ENCODE data around the gene SH3PXD2A.

SH3PXD2A gene

DNA sequence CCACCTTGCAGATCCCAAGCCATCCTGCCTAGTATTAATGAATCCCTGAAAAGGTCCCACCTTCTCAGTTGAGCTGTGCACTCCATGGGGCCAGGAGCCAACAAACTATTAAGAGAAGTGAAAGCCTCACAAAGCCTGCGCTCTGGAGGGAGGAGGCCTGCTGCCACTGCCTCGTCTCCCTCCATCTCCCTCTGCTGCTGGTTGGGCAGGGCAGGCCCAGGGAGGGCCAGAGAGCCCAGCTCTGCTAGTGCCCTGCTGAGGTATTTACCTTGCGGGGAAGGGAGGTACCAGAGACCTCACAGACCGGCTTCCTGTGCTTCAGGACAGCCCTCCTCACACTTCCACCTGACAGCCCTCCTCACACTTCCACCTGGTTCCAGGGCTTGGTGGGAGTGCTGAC lies 171.5 kb downstream of the SH3PXD2A start:
- TF ChIP-seq, protein P1, sequence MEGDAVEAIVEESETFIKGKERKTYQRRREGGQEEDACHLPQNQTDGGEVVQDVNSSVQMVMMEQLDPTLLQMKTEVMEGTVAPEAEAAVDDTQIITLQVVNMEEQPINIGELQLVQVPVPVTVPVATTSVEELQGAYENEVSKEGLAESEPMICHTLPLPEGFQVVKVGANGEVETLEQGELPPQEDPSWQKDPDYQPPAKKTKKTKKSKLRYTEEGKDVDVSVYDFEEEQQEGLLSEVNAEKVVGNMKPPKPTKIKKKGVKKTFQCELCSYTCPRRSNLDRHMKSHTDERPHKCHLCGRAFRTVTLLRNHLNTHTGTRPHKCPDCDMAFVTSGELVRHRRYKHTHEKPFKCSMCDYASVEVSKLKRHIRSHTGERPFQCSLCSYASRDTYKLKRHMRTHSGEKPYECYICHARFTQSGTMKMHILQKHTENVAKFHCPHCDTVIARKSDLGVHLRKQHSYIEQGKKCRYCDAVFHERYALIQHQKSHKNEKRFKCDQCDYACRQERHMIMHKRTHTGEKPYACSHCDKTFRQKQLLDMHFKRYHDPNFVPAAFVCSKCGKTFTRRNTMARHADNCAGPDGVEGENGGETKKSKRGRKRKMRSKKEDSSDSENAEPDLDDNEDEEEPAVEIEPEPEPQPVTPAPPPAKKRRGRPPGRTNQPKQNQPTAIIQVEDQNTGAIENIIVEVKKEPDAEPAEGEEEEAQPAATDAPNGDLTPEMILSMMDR (IDR thresholded peaks at IDR 0.05) = no peak
- H3K4me2 ChIP-seq (ENCODE audit: low read length) = no peak overlapping the region
- no peak overlapping the region for H3K4me3 ChIP-seq (ENCODE audit: low read depth, low read length)
- no peaks in the 10 kb centered on the region for H3K4me1 ChIP-seq
- H3K36me3 ChIP-seq (ENCODE audit: control insufficient read depth, insufficient read depth, low read length) = no peaks in the 10 kb centered on the region
- no peaks in the 10 kb centered on the region for H3K79me2 ChIP-seq
- H2AFZ ChIP-seq = no peak overlapping the region
- H3K27me3 ChIP-seq (ENCODE audit: control insufficient read depth, insufficient read depth, low read length) = no peaks in the 10 kb centered on the region
- H3K9ac ChIP-seq = no peak overlapping the region
- H3K27ac ChIP-seq = no peak overlapping the region
- H3K9me3 ChIP-seq (ENCODE audit: control insufficient read depth, low read length) = no peaks in the 10 kb centered on the region

DNA sequence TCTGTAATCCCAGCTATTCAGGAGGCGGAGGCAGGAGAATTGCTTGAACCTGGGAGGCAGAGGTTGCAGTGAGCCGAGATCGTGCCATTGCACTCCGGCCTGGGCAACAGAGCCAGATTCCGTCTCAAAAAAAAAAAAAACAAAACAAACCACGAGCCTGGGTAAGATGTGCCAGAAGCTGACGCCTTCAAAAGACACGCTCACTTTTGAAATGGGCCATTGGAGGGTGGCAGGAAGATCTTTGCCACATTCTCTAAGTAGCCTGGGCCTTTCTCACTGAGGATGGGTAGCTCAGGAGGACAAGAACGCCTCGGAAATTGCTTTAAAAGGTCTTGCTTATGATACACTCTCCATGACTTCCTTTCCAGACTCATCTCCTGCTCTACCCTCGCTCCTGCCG lies 172.7 kb downstream of the SH3PXD2A start:
- Histone ChIP-seq H2AFZ (no peak overlapping the region), H3K9ac (no peak overlapping the region), H3K4me3 (ENCODE audit: low read depth, low read length) (no peak overlapping the region), H3K36me3 (ENCODE audit: control insufficient read depth, insufficient read depth, low read length) (no peaks in the 10 kb centered on the region), H3K4me2 (ENCODE audit: low read length) (no peak overlapping the region), H3K9me3 (ENCODE audit: control insufficient read depth, low read length) (no peaks in the 10 kb centered on the region), H3K79me2 (no peaks in the 10 kb centered on the region), H3K4me1 (no peaks in the 10 kb centered on the region), H3K27ac (no peak overlapping the region), H3K27me3 (ENCODE audit: control insufficient read depth, insufficient read depth, low read length) (no peaks in the 10 kb centered on the region)
- TF ChIP-seq, protein P1 (IDR thresholded peaks at IDR 0.05) = no peak

DNA sequence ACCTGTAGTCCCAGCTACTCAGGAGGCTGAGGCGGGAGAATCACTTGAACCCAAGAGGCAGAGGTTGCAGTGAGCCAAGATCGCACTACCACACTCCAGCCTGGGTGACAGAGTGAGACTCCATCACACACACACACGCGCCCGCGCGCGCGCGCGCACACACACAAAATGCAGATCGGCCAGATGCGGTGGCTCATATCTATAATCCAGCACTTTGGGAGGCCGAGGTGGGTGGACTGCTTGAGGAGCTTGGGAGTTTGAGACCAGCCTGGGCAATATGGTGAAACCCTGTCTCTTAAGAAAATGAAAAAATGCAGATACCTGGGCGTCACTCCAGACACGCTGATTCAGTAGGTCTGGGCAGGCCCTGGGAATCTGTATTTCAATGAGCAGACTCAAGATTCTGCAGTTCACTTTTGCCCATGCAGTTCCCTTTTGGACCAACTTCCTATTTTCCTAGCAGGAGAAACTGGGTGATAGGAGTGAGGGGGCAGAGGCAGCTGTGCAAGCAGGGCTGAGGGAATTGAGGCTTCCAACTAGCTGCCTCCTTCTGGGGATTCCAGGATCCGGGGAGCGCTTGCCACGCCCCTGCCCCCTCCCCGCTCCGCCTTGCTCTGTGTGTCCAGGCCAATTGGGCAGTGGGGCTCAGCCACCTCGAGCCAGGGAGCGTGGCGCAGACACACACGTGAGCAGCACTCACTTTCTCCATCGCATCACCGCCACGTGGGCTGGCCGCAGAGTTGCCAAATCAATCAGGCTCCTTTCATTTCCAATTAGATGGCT lies 173.6 kb downstream of the SH3PXD2A start:
- Histone ChIP-seq H3K4me3 (ENCODE audit: low read depth, low read length) (no peak overlapping the region), H3K4me1 (no peaks in the 10 kb centered on the region), H3K79me2 (no peaks in the 10 kb centered on the region), H3K9me3 (ENCODE audit: control insufficient read depth, low read length) (no peaks in the 10 kb centered on the region), H3K27me3 (ENCODE audit: control insufficient read depth, insufficient read depth, low read length) (no peaks in the 10 kb centered on the region), H3K27ac (no peak overlapping the region), H3K4me2 (ENCODE audit: low read length) (no peak overlapping the region), H2AFZ (no peak overlapping the region), H3K9ac (no peak overlapping the region), H3K36me3 (ENCODE audit: control insufficient read depth, insufficient read depth, low read length) (no peaks in the 10 kb centered on the region)
- TF ChIP-seq, protein P1 (IDR thresholded peaks at IDR 0.05) = no peak

DNA sequence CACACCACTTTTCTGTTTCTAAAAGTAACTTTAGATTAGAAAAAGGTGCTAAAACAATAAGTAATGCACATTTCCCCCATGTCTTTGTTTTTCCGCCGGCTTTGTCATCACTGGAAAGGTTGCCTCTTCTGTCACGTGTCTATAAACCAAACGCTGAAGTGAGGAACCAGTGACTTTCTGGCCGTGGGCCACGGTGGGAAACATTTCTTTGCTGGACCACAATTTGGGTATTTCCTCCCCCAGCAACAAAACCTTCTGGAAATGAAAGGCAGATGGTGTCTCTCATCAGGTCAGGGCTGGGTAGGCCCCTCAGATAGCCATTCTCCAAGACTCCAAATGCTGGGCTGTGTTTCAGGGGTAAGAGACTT lies 174.5 kb downstream of the SH3PXD2A start:
- Histone ChIP-seq H3K27me3 (ENCODE audit: control insufficient read depth, insufficient read depth, low read length) (no peaks in the 10 kb centered on the region), H3K4me2 (ENCODE audit: low read length) (no peak overlapping the region), H3K79me2 (no peaks in the 10 kb centered on the region), H3K9me3 (ENCODE audit: control insufficient read depth, low read length) (no peaks in the 10 kb centered on the region), H3K9ac (no peak overlapping the region), H3K27ac (no peak overlapping the region), H2AFZ (no peak overlapping the region), H3K4me1 (no peaks in the 10 kb centered on the region), H3K4me3 (ENCODE audit: low read depth, low read length) (no peak overlapping the region), H3K36me3 (ENCODE audit: control insufficient read depth, insufficient read depth, low read length) (no peaks in the 10 kb centered on the region)
- TF ChIP-seq, protein P1 (IDR thresholded peaks at IDR 0.05) = no peak

Data from parathyroid adenoma (tissue), 2 donors.